ENCODE results near the gene CHGA.

Gene CHGA

GRCh38 chr14:92951261-92951660 lies 28.3 kb downstream of the CHGA start:
- Histone ChIP-seq H3K4me1 (ENCODE audit: control insufficient read depth in 5 of 5, insufficient read depth in 5 of 5, low read length in 5 of 5) (peaks cover 4 to 39% (median 25%) of the 10 kb centered on the region in 5 donors), H3K27me3 (ENCODE audit: control insufficient read depth in 5 of 5, insufficient read depth in 4 of 5, low read length in 5 of 5) (no peaks in the 10 kb centered on the region), H3K36me3 (ENCODE audit: control insufficient read depth in 5 of 5, insufficient read depth in 5 of 5, low read length in 5 of 5) (peaks cover 0 to 65% (median 44%) of the 10 kb centered on the region in 5 donors), H3K4me3 (ENCODE audit: low read depth in 1 of 5, low read length in 5 of 5) (no peak overlapping the region), H3K9ac (ENCODE audit: low read length in 5 of 5) (no peak overlapping the region), H3K27ac (ENCODE audit: low read depth, low read length) (no peak overlapping the region), H3K9me3 (ENCODE audit: control insufficient read depth in 5 of 5, low read length in 5 of 5) (no peaks in the 10 kb centered on the region)

DNA sequence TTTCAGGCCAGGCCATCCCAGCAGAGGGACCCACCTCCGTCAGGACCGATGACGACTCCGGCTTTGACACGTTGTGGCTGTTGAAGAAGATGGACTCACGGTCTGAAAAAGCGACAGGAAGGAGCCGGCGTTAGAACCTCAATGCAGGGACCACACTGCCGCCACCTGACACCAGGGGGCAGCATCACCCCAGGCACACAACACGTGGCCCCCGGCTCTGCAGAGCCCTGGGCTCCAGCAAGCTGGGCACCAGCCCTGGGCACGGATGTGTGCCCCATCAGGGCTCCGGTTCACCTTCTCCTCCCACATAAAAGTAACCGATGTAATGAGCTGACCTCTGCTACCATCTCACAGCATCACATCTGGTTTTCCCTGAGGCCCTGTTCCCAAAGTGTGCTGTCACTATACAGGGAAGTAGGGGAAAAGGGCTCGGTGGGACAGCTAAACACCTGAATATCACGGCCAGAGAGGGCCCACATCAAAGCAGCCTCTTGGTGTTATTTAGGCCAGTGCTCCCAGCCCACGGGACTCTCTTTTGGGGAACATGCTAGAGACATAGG lies 29.0 kb downstream of the CHGA start:
- Histone ChIP-seq H3K27ac (ENCODE audit: low read depth, low read length) (peak overlapping the region; percentile 62), H3K4me1 (ENCODE audit: control insufficient read depth in 5 of 5, insufficient read depth in 5 of 5, low read length in 5 of 5) (peaks cover 4 to 34% (median 25%) of the 10 kb centered on the region in 5 donors), H3K36me3 (ENCODE audit: control insufficient read depth in 5 of 5, insufficient read depth in 5 of 5, low read length in 5 of 5) (peaks cover 0 to 66% (median 51%) of the 10 kb centered on the region in 5 donors), H3K27me3 (ENCODE audit: control insufficient read depth in 5 of 5, insufficient read depth in 4 of 5, low read length in 5 of 5) (no peaks in the 10 kb centered on the region), H3K4me3 (ENCODE audit: low read depth in 1 of 5, low read length in 5 of 5) (no peak overlapping the region), H3K9me3 (ENCODE audit: control insufficient read depth in 5 of 5, low read length in 5 of 5) (no peaks in the 10 kb centered on the region), H3K9ac (ENCODE audit: low read length in 5 of 5) (peak overlapping the region in 1 of 5 donors; percentile 8)

- Histone ChIP-seq H3K4me3 (ENCODE audit: low read depth in 1 of 5, low read length in 5 of 5) (no peak overlapping the region), H3K4me1 (ENCODE audit: control insufficient read depth in 5 of 5, insufficient read depth in 5 of 5, low read length in 5 of 5) (peaks cover 4 to 34% (median 25%) of the 10 kb centered on the region in 5 donors), H3K27me3 (ENCODE audit: control insufficient read depth in 5 of 5, insufficient read depth in 4 of 5, low read length in 5 of 5) (no peaks in the 10 kb centered on the region), H3K36me3 (ENCODE audit: control insufficient read depth in 5 of 5, insufficient read depth in 5 of 5, low read length in 5 of 5) (peaks cover 0 to 73% (median 56%) of the 10 kb centered on the region in 5 donors), H3K9me3 (ENCODE audit: control insufficient read depth in 5 of 5, low read length in 5 of 5) (no peaks in the 10 kb centered on the region), H3K27ac (ENCODE audit: low read depth, low read length) (peak overlapping the region; percentile 62), H3K9ac (ENCODE audit: low read length in 5 of 5) (peak overlapping the region in 1 of 5 donors; percentile 8)
These were observed 29.7 kb downstream of the CHGA start for GRCh38 chr14:92952481-92953298.

GRCh38 chr14:92953526-92953925 lies 30.6 kb downstream of the CHGA start:
- Histone ChIP-seq H3K4me1 (ENCODE audit: control insufficient read depth in 5 of 5, insufficient read depth in 5 of 5, low read length in 5 of 5) (peaks cover 4 to 34% (median 25%) of the 10 kb centered on the region in 5 donors), H3K36me3 (ENCODE audit: control insufficient read depth in 5 of 5, insufficient read depth in 5 of 5, low read length in 5 of 5) (peaks cover 0 to 76% (median 56%) of the 10 kb centered on the region in 5 donors), H3K27me3 (ENCODE audit: control insufficient read depth in 5 of 5, insufficient read depth in 4 of 5, low read length in 5 of 5) (no peaks in the 10 kb centered on the region), H3K9ac (ENCODE audit: low read length in 5 of 5) (no peak overlapping the region), H3K27ac (ENCODE audit: low read depth, low read length) (no peak overlapping the region), H3K4me3 (ENCODE audit: low read depth in 1 of 5, low read length in 5 of 5) (no peak overlapping the region), H3K9me3 (ENCODE audit: control insufficient read depth in 5 of 5, low read length in 5 of 5) (no peaks in the 10 kb centered on the region)

- no peaks in the 10 kb centered on the region for H3K9me3 ChIP-seq (ENCODE audit: control insufficient read depth in 5 of 5, low read length in 5 of 5)
- H3K4me1 ChIP-seq (ENCODE audit: control insufficient read depth in 5 of 5, insufficient read depth in 5 of 5, low read length in 5 of 5): peaks cover 4 to 33% (median 25%) of the 10 kb centered on the region in 5 donors
- H3K27ac ChIP-seq (ENCODE audit: low read depth, low read length): no peak overlapping the region
- peaks cover 0 to 82% (median 58%) of the 10 kb centered on the region in 5 donors for H3K36me3 ChIP-seq (ENCODE audit: control insufficient read depth in 5 of 5, insufficient read depth in 5 of 5, low read length in 5 of 5)
- H3K9ac ChIP-seq (ENCODE audit: low read length in 5 of 5): no peak overlapping the region
- H3K27me3 ChIP-seq (ENCODE audit: control insufficient read depth in 5 of 5, insufficient read depth in 4 of 5, low read length in 5 of 5): no peaks in the 10 kb centered on the region
- no peak overlapping the region for H3K4me3 ChIP-seq (ENCODE audit: low read depth in 1 of 5, low read length in 5 of 5)
These were observed 32.0 kb downstream of the CHGA start for GRCh38 chr14:92954933-92955332.

- no peak overlapping the region for H3K4me3 ChIP-seq (ENCODE audit: low read depth in 1 of 5, low read length in 5 of 5)
- H3K27me3 ChIP-seq (ENCODE audit: control insufficient read depth in 5 of 5, insufficient read depth in 4 of 5, low read length in 5 of 5): no peaks in the 10 kb centered on the region
- peaks cover 4 to 29% (median 20%) of the 10 kb centered on the region in 5 donors for H3K4me1 ChIP-seq (ENCODE audit: control insufficient read depth in 5 of 5, insufficient read depth in 5 of 5, low read length in 5 of 5)
- H3K9ac ChIP-seq (ENCODE audit: low read length in 5 of 5): no peak overlapping the region
- no peaks in the 10 kb centered on the region for H3K9me3 ChIP-seq (ENCODE audit: control insufficient read depth in 5 of 5, low read length in 5 of 5)
- H3K36me3 ChIP-seq (ENCODE audit: control insufficient read depth in 5 of 5, insufficient read depth in 5 of 5, low read length in 5 of 5): peaks cover 0 to 81% (median 56%) of the 10 kb centered on the region in 5 donors
- no peak overlapping the region for H3K27ac ChIP-seq (ENCODE audit: low read depth, low read length)
These were observed 32.4 kb downstream of the CHGA start for GRCh38 chr14:92955381-92955780.

- Histone ChIP-seq H3K36me3 (ENCODE audit: control insufficient read depth in 5 of 5, insufficient read depth in 5 of 5, low read length in 5 of 5) (peaks cover 0 to 85% (median 68%) of the 10 kb centered on the region in 5 donors), H3K9ac (ENCODE audit: low read length in 5 of 5) (no peak overlapping the region), H3K4me3 (ENCODE audit: low read depth in 1 of 5, low read length in 5 of 5) (no peak overlapping the region), H3K4me1 (ENCODE audit: control insufficient read depth in 5 of 5, insufficient read depth in 5 of 5, low read length in 5 of 5) (peaks cover 0 to 16% (median 13%) of the 10 kb centered on the region in 5 donors), H3K9me3 (ENCODE audit: control insufficient read depth in 5 of 5, low read length in 5 of 5) (no peaks in the 10 kb centered on the region), H3K27ac (ENCODE audit: low read depth, low read length) (no peak overlapping the region), H3K27me3 (ENCODE audit: control insufficient read depth in 5 of 5, insufficient read depth in 4 of 5, low read length in 5 of 5) (no peaks in the 10 kb centered on the region)
These were observed 34.0 kb downstream of the CHGA start for GRCh38 chr14:92956961-92957360.

- H3K4me1 ChIP-seq (ENCODE audit: control insufficient read depth in 5 of 5, insufficient read depth in 5 of 5, low read length in 5 of 5): peaks cover 0 to 8% (median 7%) of the 10 kb centered on the region in 5 donors
- peaks cover 0 to 85% (median 72%) of the 10 kb centered on the region in 5 donors for H3K36me3 ChIP-seq (ENCODE audit: control insufficient read depth in 5 of 5, insufficient read depth in 5 of 5, low read length in 5 of 5)
- no peaks in the 10 kb centered on the region for H3K27me3 ChIP-seq (ENCODE audit: control insufficient read depth in 5 of 5, insufficient read depth in 4 of 5, low read length in 5 of 5)
- H3K4me3 ChIP-seq (ENCODE audit: low read depth in 1 of 5, low read length in 5 of 5): no peak overlapping the region
- H3K27ac ChIP-seq (ENCODE audit: low read depth, low read length): no peak overlapping the region
- no peak overlapping the region for H3K9ac ChIP-seq (ENCODE audit: low read length in 5 of 5)
- H3K9me3 ChIP-seq (ENCODE audit: control insufficient read depth in 5 of 5, low read length in 5 of 5): no peaks in the 10 kb centered on the region
These were observed 35.6 kb downstream of the CHGA start for GRCh38 chr14:92958373-92959188.

DNA sequence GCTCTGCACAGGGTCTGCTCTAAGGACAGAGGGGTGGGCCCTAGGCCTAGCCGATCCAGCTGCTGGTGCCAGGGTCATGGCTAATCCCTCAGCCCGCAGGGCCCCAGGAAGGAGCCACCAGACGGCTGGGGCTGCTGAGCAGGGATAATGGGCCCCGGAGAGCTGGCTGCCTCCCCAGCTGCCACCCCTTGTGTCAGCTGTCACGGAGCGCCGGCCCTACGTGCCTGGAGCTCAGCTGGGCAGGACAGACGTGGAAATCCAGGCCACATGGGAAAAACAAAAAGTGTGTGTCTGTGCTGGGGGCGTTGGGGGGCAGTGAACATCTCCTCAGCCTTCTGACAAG lies 36.2 kb downstream of the CHGA start:
- H3K4me1 ChIP-seq (ENCODE audit: control insufficient read depth in 5 of 5, insufficient read depth in 5 of 5, low read length in 5 of 5): peaks cover 0 to 14% (median 13%) of the 10 kb centered on the region in 5 donors
- peaks cover 0 to 82% (median 70%) of the 10 kb centered on the region in 5 donors for H3K36me3 ChIP-seq (ENCODE audit: control insufficient read depth in 5 of 5, insufficient read depth in 5 of 5, low read length in 5 of 5)
- H3K27ac ChIP-seq (ENCODE audit: low read depth, low read length): no peak overlapping the region
- H3K9ac ChIP-seq (ENCODE audit: low read length in 5 of 5): no peak overlapping the region
- no peaks in the 10 kb centered on the region for H3K27me3 ChIP-seq (ENCODE audit: control insufficient read depth in 5 of 5, insufficient read depth in 4 of 5, low read length in 5 of 5)
- H3K9me3 ChIP-seq (ENCODE audit: control insufficient read depth in 5 of 5, low read length in 5 of 5): no peaks in the 10 kb centered on the region
- no peak overlapping the region for H3K4me3 ChIP-seq (ENCODE audit: low read depth in 1 of 5, low read length in 5 of 5)
